Transverse colon (tissue), 4 donors: ENCODE measurements around the gene PRRX2. TPM values are rescaled to one million over a fixed set of nuclear protein-coding genes. Genes with fewer than 3 reads are reported as not detected.

Experiments used
- DNase-seq: peaks from one replicate; pipeline ENCODE4 v3.0.0-alpha.2; 2019
- H3K27ac ChIP-seq, 4 donors: fragments of 200-600 bp; sonication (generic); 2 replicates each; pipeline ENCODE4 v1.5.1; 2016 to 2018; ENCODE audit warnings: inconsistent platforms in 4 of 4
- H3K27me3 ChIP-seq: fragments of 200-600 bp; sonication (generic); 2 replicates; pipeline ENCODE4 v1.5.1; 2017; ENCODE audit warnings: inconsistent platforms
- H3K36me3 ChIP-seq, 4 donors: fragments of 200-600 bp; sonication (generic); 2 replicates each; pipeline ENCODE4 v1.5.1; 2017 to 2019; ENCODE audit warnings: inconsistent platforms in 4 of 4
- H3K4me1 ChIP-seq, 4 donors: fragments of 200-600 bp; sonication (generic); 2 replicates each; pipeline ENCODE4 v1.5.1; 2017 to 2020; ENCODE audit warnings: inconsistent platforms in 4 of 4
- H3K4me3 ChIP-seq, 4 donors: fragments of 200-600 bp; sonication (generic); 1 replicate in 1 of 4; 2 replicates in 3 of 4; pipeline versions ENCODE4 v1.5.1 to v1.6.1; 2017 to 2019; ENCODE audit warnings: inconsistent platforms in 4 of 4
- H3K9me3 ChIP-seq, 2 donors: fragments of 200-600 bp; sonication (generic); 2 replicates each; pipeline ENCODE4 v1.5.1; 2017 to 2019; ENCODE audit warnings: inconsistent platforms in 2 of 2
- CTCF ChIP-seq, 5 experiments: fragments of 200-600 bp in 3 of 5; fragments of 450-650 bp in 2 of 5; sonication (generic) in 3 of 5; IDR thresholded peaks; 1 replicate in 2 of 5; 2 replicates in 3 of 5; pipeline ENCODE4 v1.5.1; 2016 to 2017; ENCODE audit warnings: antibody characterized with exemption in 5 of 5, inconsistent platforms in 3 of 5, mild to moderate bottlenecking in 2 of 5, moderate library complexity in 1 of 5
- EP300 ChIP-seq: sonication (generic); formaldehyde crosslinking; IDR thresholded peaks from one replicate; pipeline ENCODE4 v1.6.1; 2017; ENCODE audit warnings: antibody characterized with exemption, low read depth
- POLR2A ChIP-seq: fragments of 450-650 bp; IDR thresholded peaks from one replicate; pipeline ENCODE4 v1.6.1; 2016; ENCODE audit warnings: antibody characterized with exemption, mild to moderate bottlenecking, moderate library complexity
- POLR2AphosphoS5 ChIP-seq, 3 donors: sonication (generic); formaldehyde crosslinking; IDR thresholded peaks; one replicate each; pipeline ENCODE4 v1.6.1; 2016; ENCODE audit warnings: antibody characterized with exemption in 3 of 3
- WGBS, 2 donors: methylation state at CpG; one replicate each; pipeline ENCODE4 v1.1.5; 2018; ENCODE audit warnings: low coverage in 1 of 2; 5-methylcytosine and 5-hydroxymethylcytosine counted together
- in situ Hi-C, 4 donors: fragments of 200-750 bp; cut with MboI; loops; one replicate each; pipeline versions ENCODE4 v1.15.0 to v1.15.1; 2017; ENCODE audit warnings: low sequenced_read_pairs in 3 of 4, low pct_ligation_motif_present in 1 of 4, low pct_unique_long_range_greater_than_20kb in 1 of 4
- intact Hi-C: fragments of 100-400 bp; cut with DNase I; formaldehyde crosslinking; loops from one replicate; pipeline ENCODE4 v1.15.1; 2023; ENCODE audit warnings: low total_unique reads
- total RNA-seq, 4 donors: library from RNA; depleted of rRNA; stranded (reverse); fragments of >200 nt; gene quantifications; one replicate each; pipeline ENCODE4 v1.1.0, GENCODE V29; 2016

Gene PRRX2
- total RNA-seq, 4 donors from 2014 or later: 0.41 TPM; not detected in 3

- DNase-seq: no peak
- in situ Hi-C loops: no loop called here
- Histone ChIP-seq H3K4me3 (peak overlapping the region in 3 of 4 donors; percentile 4 to 47 (median 26)), H3K36me3 (no peaks in the 10 kb centered on the region), H3K27me3 (peaks cover 54% of the 10 kb centered on the region), H3K27ac (no peak overlapping the region), H3K4me1 (peaks cover 4 to 10% (median 7%) of the 10 kb centered on the region in 4 donors), H3K9me3 (no peaks in the 10 kb centered on the region)
- intact Hi-C loops: no loop called here
- WGBS, 2 donors: 7% methylated on average over 16 of the region's 88 CpGs; no CpG with 5 or more reads in 1 of the 2 donors
- TF ChIP-seq POLR2AphosphoS5 (IDR thresholded peaks at IDR 0.05): no peak
Measured at GRCh38 chr9:129665814-129666520, 520 bp downstream of the PRRX2 start.

DNA sequence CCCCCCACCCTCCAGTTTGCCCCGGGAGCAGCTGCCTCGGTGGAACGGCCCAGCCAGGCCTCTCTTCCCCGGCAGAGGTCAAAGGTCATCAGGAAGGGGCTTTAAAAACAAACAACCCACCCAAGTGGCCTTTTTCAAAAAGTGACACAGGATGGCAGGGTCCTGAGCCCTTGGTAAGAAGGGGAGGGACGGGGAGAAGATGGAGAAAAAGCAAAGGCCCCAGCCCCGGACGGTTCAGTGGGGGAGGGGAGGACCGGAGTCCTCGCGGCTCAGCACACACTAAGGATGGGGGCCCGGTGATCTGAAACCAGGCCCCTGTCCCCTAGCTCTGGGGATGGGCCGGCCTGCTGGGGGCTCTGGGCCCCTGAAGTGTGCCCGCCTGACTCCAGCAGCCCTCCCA, 1.1 kb downstream of the PRRX2 start:
- Histone ChIP-seq H3K36me3 (no peaks in the 10 kb centered on the region), H3K27me3 (peaks cover 53% of the 10 kb centered on the region), H3K4me3 (peak overlapping the region in 1 of 4 donors; percentile 11), H3K9me3 (no peaks in the 10 kb centered on the region), H3K27ac (no peak overlapping the region), H3K4me1 (peaks cover 4 to 10% (median 7%) of the 10 kb centered on the region in 4 donors)
- TF ChIP-seq CTCF (IDR thresholded peaks at IDR 0.05) (no peak), EP300 (no peak), POLR2A (no peak), POLR2AphosphoS5 (IDR thresholded peaks at IDR 0.05) (no peak)
- DNase-seq: no peak
- in situ Hi-C loops: no loop called here
- intact Hi-C loops: no loop called here
- 25% methylated on average over 13 of the region's 13 CpGs; no CpG with 5 or more reads in 1 of the 2 donors for WGBS, 2 donors

GRCh38 chr9:129667378-129667777, 1.9 kb downstream of the PRRX2 start:
- H3K4me1 ChIP-seq: peaks cover 4 to 10% (median 7%) of the 10 kb centered on the region in 4 donors
- no peaks in the 10 kb centered on the region for H3K9me3 ChIP-seq
- H3K36me3 ChIP-seq: no peaks in the 10 kb centered on the region
- in situ Hi-C loops: no loop called here
- no peak overlapping the region for H3K27ac ChIP-seq
- peaks cover 53% of the 10 kb centered on the region for H3K27me3 ChIP-seq
- intact Hi-C loops: no loop called here
- WGBS, 2 donors: 40 to 79% methylated on average over 1 to 11 of the region's 11 CpGs
- no peak for TF ChIP-seq CTCF (IDR thresholded peaks at IDR 0.05)
- no peak for TF ChIP-seq POLR2AphosphoS5 (IDR thresholded peaks at IDR 0.05)
- TF ChIP-seq POLR2A: no peak
- no peak for TF ChIP-seq EP300
- no peak overlapping the region for H3K4me3 ChIP-seq
- DNase-seq: no peak

DNA sequence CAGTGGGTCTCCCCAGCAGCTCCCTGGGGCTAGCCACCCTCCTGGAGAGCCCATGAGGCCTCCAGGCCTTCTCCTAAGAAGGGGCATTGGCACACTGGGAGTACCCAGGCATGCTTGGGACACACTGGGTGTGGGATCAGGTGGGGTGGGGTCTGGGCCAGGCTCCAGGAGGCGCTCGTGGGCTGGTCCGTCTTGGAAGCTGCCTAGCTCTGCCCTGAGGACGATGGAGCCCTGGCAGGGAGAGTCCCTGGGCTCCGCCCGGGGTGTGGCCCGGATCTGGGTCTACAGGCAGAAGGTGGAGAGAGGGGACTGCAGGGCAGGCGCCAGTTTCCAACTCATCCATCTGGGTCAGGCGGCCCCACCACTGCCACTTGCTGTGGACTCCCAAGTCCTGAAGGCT, 2.4 kb downstream of the PRRX2 start:
- WGBS, 2 donors: 62% methylated on average over 9 of the region's 9 CpGs; no CpG with 5 or more reads in 1 of the 2 donors
- no peak overlapping the region for H3K4me3 ChIP-seq
- in situ Hi-C loops: no loop called here
- H3K27me3 ChIP-seq: peaks cover 53% of the 10 kb centered on the region
- TF ChIP-seq POLR2A (no peak), EP300 (no peak), POLR2AphosphoS5 (IDR thresholded peaks at IDR 0.05) (no peak), CTCF (IDR thresholded peaks at IDR 0.05) (no peak)
- H3K9me3 ChIP-seq: no peaks in the 10 kb centered on the region
- intact Hi-C loops: no loop called here
- peak; percentile 22 for DNase-seq
- peaks cover 4 to 10% (median 7%) of the 10 kb centered on the region in 4 donors for H3K4me1 ChIP-seq
- no peak overlapping the region for H3K27ac ChIP-seq
- H3K36me3 ChIP-seq: no peaks in the 10 kb centered on the region
